Left colon (tissue), 2 donors: Measurements from ENCODE around the gene MRTFB. TPM values are rescaled to one million over a fixed set of nuclear protein-coding genes. Genes with fewer than 3 reads are reported as not detected.
"Not testable (repeated sequence)": the region's sequence is repeated elsewhere in the genome, so short reads cannot be mapped to it uniquely, and the experiment has no call there.

Source experiments
- ATAC-seq: fragments of 200-7000 bp; cut with Tn5 transposase; one replicate; pipeline ENCODE4 v1.9.1; 2020; ENCODE audit warnings: mild to moderate bottlenecking, moderate library complexity
- DNase-seq, 2 donors: peaks; one replicate each; pipeline ENCODE4 v3.0.0-alpha.2; 2020
- intact Hi-C, 2 donors: fragments of 100-400 bp; cut with DNase I in 1 of 2; cut with micrococcal nuclease in 1 of 2; formaldehyde crosslinking; loops; one replicate each; pipeline versions ENCODE4 v1.11.2 to v1.14.0; 2022; cut with DNase I, micrococcal nuclease
- long read RNA-seq: library from polyadenylated mRNA; unstranded; transcript quantifications from one replicate; pipeline ENCODE4 v2.0.0, GENCODE V29; 2021
- total RNA-seq, 2 donors: library from RNA; stranded (reverse); fragmentation: NEBNext Ultra II Directional; extraction: Animal tissue kit (Norgen Biotek cat#: 25700); gene quantifications; one replicate each; pipeline ENCODE4 v1.2.1, GENCODE V29; 2021
- donor health status: DM: no; HTN: no; CAD: no.
- donor health status: DM: yes; HTN: yes; CAD: no.

MRTFB gene
- 10 to 100 TPM; 40.0 to 44.7 TPM for total RNA-seq
- long read RNA-seq, partial matches to known transcripts = 5 of 15 reads
- long read RNA-seq, other reads (novel, unspliced or antisense) = 10 of 15 reads

GRCh38 chr16:14070877-14071575 is at the start of gene MRTFB:
Gene MRTFB, plus strand, starts transcription at chr16:14071319. Its CDS starts 69,288 bp downstream, at chr16:14140607.
- peak; percentile 92 for ATAC-seq
- peak; percentile 80 to 87 for DNase-seq
- intact Hi-C loops = no loop called here

GRCh38 chr16:14023526-14023925 is 47.6 kb upstream of the MRTFB start:
- intact Hi-C loops, DNase-seq: not testable (repeated sequence)
- peak; percentile 29 for ATAC-seq

- intact Hi-C loops = no loop called here
- no peak for DNase-seq
- no peak for ATAC-seq
Observed at GRCh38 chr16:14024283-14024682, 46.8 kb upstream of the MRTFB start.

GRCh38 chr16:14026572-14027285 is 44.4 kb upstream of the MRTFB start:
- intact Hi-C loops = no loop called here
- ATAC-seq = no peak
- no peak for DNase-seq

- DNase-seq = no peak
- intact Hi-C loops = no loop called here
- ATAC-seq = no peak
Observed at GRCh38 chr16:14028202-14028601, 42.9 kb upstream of the MRTFB start.

- intact Hi-C loops = no loop called here
- no peak for ATAC-seq
- DNase-seq = no peak
Observed at GRCh38 chr16:14029658-14030057, 41.5 kb upstream of the MRTFB start.

- intact Hi-C loops = no loop called here
- ATAC-seq (no peak), DNase-seq (no peak)
Observed at GRCh38 chr16:14035092-14035491, 36.0 kb upstream of the MRTFB start.

- intact Hi-C loops = no loop called here
- no peak for ATAC-seq
- DNase-seq = no peak
Observed at GRCh38 chr16:14036889-14037288, 34.2 kb upstream of the MRTFB start.

- DNase-seq (no peak), ATAC-seq (no peak)
- intact Hi-C loops = no loop called here
Observed at GRCh38 chr16:14037960-14038359, 33.2 kb upstream of the MRTFB start.

- no peak for DNase-seq
- ATAC-seq = no peak
- intact Hi-C loops = no loop called here
Observed at GRCh38 chr16:14041164-14041563, 30.0 kb upstream of the MRTFB start.

- DNase-seq (no peak), ATAC-seq (no peak)
- intact Hi-C loops = no loop called here
Observed at GRCh38 chr16:14042706-14043105, 28.4 kb upstream of the MRTFB start.

- intact Hi-C loops = no loop called here
- DNase-seq (no peak), ATAC-seq (no peak)
Observed at GRCh38 chr16:14043278-14043677, 27.8 kb upstream of the MRTFB start.

GRCh38 chr16:14043793-14044192 is 27.3 kb upstream of the MRTFB start:
- DNase-seq (no peak), ATAC-seq (no peak)

GRCh38 chr16:14047121-14047859 is 23.8 kb upstream of the MRTFB start:
- DNase-seq, ATAC-seq, intact Hi-C loops: not testable (repeated sequence)

More at GRCh38 chr16:14043793-14044192, 27.3 kb upstream of the MRTFB start:
- intact Hi-C loops = no loop called here

- DNase-seq (no peak), ATAC-seq (peak; percentile 40)
- intact Hi-C loops = no loop called here
Observed at GRCh38 chr16:14050291-14051027, 20.7 kb upstream of the MRTFB start.

- intact Hi-C loops = no loop called here
- ATAC-seq = no peak
- no peak for DNase-seq
Observed at GRCh38 chr16:14051103-14051729, 19.9 kb upstream of the MRTFB start.

GRCh38 chr16:14056970-14057369 is 14.1 kb upstream of the MRTFB start:
- intact Hi-C loops = no loop called here
- DNase-seq = no peak
- ATAC-seq = no peak

- intact Hi-C loops = no loop called here
- ATAC-seq = no peak
- DNase-seq = no peak
Observed at GRCh38 chr16:14057878-14058382, 13.2 kb upstream of the MRTFB start.
